MCF 10A (cell line): Measurements from ENCODE around the gene PDGFD. TPM values are rescaled to one million over a fixed set of nuclear protein-coding genes. Genes with fewer than 3 reads are reported as not detected.

Experiments
- BruUV-seq: library from RNA; stranded (reverse); fragments of 400-500 nt; replicated peaks from 2 replicates; lab custom pipeline; 2021; lab: Mats Ljungman, UMichigan
- CTCF ChIA-PET: fragments of 300-600 bp; sonication (Branson Sonifier 250); formaldehyde crosslinking; extraction: SDS; loops from one replicate; lab custom pipeline; 2021; ENCODE audit warnings: antibody characterized with exemption, inconsistent platforms; lab: Yijun Ruan, JAX
- POLR2A ChIA-PET: fragments of 300-600, 350-650 bp; sonication (Branson Sonifier 250); formaldehyde crosslinking; extraction: SDS; loops from one replicate; lab custom pipeline; 2020; ENCODE audit warnings: antibody characterized with exemption, inconsistent platforms; lab: Yijun Ruan, JAX
- DNase-seq: peaks from one replicate; pipeline ENCODE4 v3.0.0-alpha.2; 2018; ENCODE audit not compliant: unreplicated experiment
- H3K27ac Mint-ChIP-seq: one replicate; pipeline ENCODE4 v1.8.0; 2022; ENCODE audit warnings: mild to moderate bottlenecking, low read depth, mixed read lengths; ENCODE audit not compliant: unreplicated experiment
- H3K27me3 Mint-ChIP-seq: one replicate; pipeline ENCODE4 v1.8.0; 2022; ENCODE audit warnings: mixed read lengths; ENCODE audit not compliant: insufficient read depth, unreplicated experiment
- H3K36me3 Mint-ChIP-seq: one replicate; pipeline ENCODE4 v1.8.0; 2022; ENCODE audit warnings: mild to moderate bottlenecking, moderate library complexity, mixed read lengths; ENCODE audit not compliant: insufficient read depth, unreplicated experiment
- H3K4me1 Mint-ChIP-seq: one replicate; pipeline ENCODE4 v1.8.0; 2022; ENCODE audit warnings: mixed read lengths; ENCODE audit not compliant: insufficient read depth, unreplicated experiment
- H3K4me3 Mint-ChIP-seq: one replicate; pipeline ENCODE4 v1.8.0; 2022; ENCODE audit warnings: mild to moderate bottlenecking, moderate library complexity, mixed read lengths; ENCODE audit not compliant: unreplicated experiment
- H3K9me3 Mint-ChIP-seq: one replicate; pipeline ENCODE4 v1.8.0; 2022; ENCODE audit warnings: mixed read lengths; ENCODE audit not compliant: unreplicated experiment
- intact Hi-C: fragments of 100-400 bp; cut with micrococcal nuclease; formaldehyde crosslinking; loops from 2 replicates; pipeline ENCODE4 v1.14.1; 2022
- total RNA-seq: library from RNA; stranded (reverse); gene quantifications from 2 replicates; pipeline ENCODE4 v1.2.3, GENCODE V29; 2022
- TF ChIP-seq, protein P1 (sequence below): fragments of 200-600 bp; IDR thresholded peaks from one replicate; pipeline ENCODE4 v1.8.0; 2022; ENCODE audit warnings: antibody characterized with exemption, mild to moderate bottlenecking; ENCODE audit not compliant: unreplicated experiment

PDGFD gene
- total RNA-seq, 1 experiment from 2014 or later = 0.61 TPM

DNA sequence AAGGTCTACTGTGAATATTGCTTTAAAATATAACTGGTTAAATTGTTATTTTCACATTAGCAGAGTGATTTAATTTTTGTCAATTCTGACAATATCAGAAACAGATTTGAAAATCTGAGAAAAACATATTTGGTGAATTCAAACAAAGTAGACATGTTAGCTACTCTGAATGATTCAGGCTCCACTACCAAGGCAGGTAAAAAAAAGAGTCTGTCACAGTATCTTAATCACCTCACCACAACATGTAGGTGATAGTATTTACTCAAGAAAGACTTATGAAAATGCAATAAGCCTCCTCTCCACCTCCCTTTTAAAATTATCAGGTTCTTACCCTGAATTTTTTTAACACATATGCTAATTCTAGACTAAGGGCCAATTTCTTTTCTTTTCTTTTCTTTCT, 85.0 kb downstream of the PDGFD start:
- Mint-ChIP-seq H3K4me1 (peaks cover 32% of the 10 kb centered on the region), H3K36me3 (no peaks in the 10 kb centered on the region), H3K27me3 (no peaks in the 10 kb centered on the region), H3K9me3 (peaks cover 7% of the 10 kb centered on the region), H3K27ac (no peak overlapping the region), H3K4me3 (no peak overlapping the region)
- ChIA-PET CTCF (no interaction called here), POLR2A (interaction anchor here (0.8 kb wide), 1 partner anchor 654 kb away, joined by 4 read pairs; no protein-coding TSS in a partner anchor)
- TF ChIP-seq, protein P1, sequence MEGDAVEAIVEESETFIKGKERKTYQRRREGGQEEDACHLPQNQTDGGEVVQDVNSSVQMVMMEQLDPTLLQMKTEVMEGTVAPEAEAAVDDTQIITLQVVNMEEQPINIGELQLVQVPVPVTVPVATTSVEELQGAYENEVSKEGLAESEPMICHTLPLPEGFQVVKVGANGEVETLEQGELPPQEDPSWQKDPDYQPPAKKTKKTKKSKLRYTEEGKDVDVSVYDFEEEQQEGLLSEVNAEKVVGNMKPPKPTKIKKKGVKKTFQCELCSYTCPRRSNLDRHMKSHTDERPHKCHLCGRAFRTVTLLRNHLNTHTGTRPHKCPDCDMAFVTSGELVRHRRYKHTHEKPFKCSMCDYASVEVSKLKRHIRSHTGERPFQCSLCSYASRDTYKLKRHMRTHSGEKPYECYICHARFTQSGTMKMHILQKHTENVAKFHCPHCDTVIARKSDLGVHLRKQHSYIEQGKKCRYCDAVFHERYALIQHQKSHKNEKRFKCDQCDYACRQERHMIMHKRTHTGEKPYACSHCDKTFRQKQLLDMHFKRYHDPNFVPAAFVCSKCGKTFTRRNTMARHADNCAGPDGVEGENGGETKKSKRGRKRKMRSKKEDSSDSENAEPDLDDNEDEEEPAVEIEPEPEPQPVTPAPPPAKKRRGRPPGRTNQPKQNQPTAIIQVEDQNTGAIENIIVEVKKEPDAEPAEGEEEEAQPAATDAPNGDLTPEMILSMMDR = no peak
- intact Hi-C loops = no loop called here
- no peak for DNase-seq
- BruUV-seq = no TSS peak

DNA sequence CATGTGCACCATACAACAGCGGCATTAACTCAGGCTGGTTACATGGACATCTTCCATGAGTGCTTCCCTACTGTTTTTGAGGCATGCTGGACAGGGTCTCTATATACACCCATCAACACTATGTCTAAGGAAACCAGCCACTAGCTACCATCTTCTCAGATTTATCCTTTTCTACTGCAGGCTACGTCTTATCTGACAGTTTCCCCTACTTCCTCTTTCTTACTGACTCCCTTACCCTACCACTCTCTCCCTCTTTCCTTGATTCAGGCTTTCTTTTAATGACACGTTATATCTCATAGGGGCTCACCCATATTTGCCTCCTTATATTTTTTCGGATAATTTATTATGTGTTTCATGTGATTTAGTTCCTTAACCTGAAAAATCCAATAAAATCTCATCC, 85.7 kb downstream of the PDGFD start:
- H3K9me3 Mint-ChIP-seq = peaks cover 7% of the 10 kb centered on the region
- peaks cover 30% of the 10 kb centered on the region for H3K4me1 Mint-ChIP-seq
- H3K4me3 Mint-ChIP-seq = no peak overlapping the region
- TF ChIP-seq, protein P1 = no peak
- no peaks in the 10 kb centered on the region for H3K27me3 Mint-ChIP-seq
- no peak for DNase-seq
- intact Hi-C loops = no loop called here
- POLR2A ChIA-PET = interaction anchor here (0.8 to 1.1 kb wide), 2 partner anchors 14 to 654 kb away, joined by 4 to 10 read pairs; no protein-coding TSS in a partner anchor
- CTCF ChIA-PET = interaction anchor here (0.7 kb wide), 1 partner anchor 288 kb away, joined by 3 read pairs; no protein-coding TSS in a partner anchor
- no peak overlapping the region for H3K27ac Mint-ChIP-seq
- no peaks in the 10 kb centered on the region for H3K36me3 Mint-ChIP-seq
- no TSS peak for BruUV-seq

DNA sequence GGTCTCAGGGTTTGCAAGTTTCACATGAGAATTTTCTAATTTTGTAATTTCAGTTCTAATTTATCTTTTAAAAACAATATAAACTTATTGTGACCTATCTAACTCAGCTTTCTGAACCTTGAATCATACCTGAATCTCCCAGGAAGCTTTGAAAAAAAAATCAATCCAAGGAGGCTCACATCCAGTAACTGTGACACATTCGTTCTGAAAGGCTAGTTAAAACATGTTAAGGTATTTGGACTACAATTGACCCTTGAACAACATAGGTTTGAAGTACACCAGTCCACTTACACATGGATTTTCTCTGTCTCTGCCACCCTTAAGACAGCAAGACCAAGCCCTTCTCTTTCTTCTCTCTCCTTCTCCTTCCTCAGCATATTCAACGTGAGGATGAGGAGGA, 87.5 kb downstream of the PDGFD start:
- DNase-seq = peak; percentile 82
- TF ChIP-seq, protein P1 = no peak
- H3K36me3 Mint-ChIP-seq = no peaks in the 10 kb centered on the region
- POLR2A ChIA-PET = interaction anchor here (0.9 to 3.5 kb wide), 6 partner anchors 11 to 1056 kb away, joined by 3 to 20 read pairs (median 4); no protein-coding TSS in a partner anchor
- peaks cover 28% of the 10 kb centered on the region for H3K4me1 Mint-ChIP-seq
- intact Hi-C loops = no loop called here
- no TSS peak for BruUV-seq
- peaks cover 7% of the 10 kb centered on the region for H3K9me3 Mint-ChIP-seq
- H3K27me3 Mint-ChIP-seq = no peaks in the 10 kb centered on the region
- peak overlapping the region; percentile 11 for H3K27ac Mint-ChIP-seq
- no peak overlapping the region for H3K4me3 Mint-ChIP-seq
- CTCF ChIA-PET = no interaction called here

DNA sequence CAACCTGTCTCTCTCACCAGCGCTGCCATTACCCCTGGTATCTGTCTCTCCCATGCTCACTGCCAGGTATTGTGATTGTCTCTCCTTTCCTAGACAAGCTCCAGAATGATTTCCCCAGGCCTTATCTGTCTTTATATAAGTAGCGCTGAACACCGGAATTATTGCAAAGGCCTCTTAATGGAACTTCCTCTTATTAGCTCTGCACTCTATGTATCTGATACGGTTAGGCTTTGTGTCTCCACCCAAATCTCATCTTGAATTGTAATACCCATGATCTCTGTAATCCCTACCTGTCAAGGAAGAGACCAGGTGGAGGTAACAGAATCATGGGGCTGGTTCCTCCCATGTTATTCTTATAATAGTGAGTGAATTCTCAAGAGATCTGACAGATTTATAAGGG, 88.2 kb downstream of the PDGFD start:
- Mint-ChIP-seq H3K36me3 (no peaks in the 10 kb centered on the region), H3K4me1 (peaks cover 28% of the 10 kb centered on the region), H3K9me3 (peaks cover 7% of the 10 kb centered on the region), H3K27me3 (no peaks in the 10 kb centered on the region), H3K27ac (peak overlapping the region; percentile 11), H3K4me3 (no peak overlapping the region)
- BruUV-seq = no TSS peak
- no peak for DNase-seq
- intact Hi-C loops = no loop called here
- CTCF ChIA-PET = no interaction called here
- TF ChIP-seq, protein P1 = no peak
- POLR2A ChIA-PET = interaction anchor here (0.7 to 3.5 kb wide), 12 partner anchors 11 to 1057 kb away, joined by 3 to 20 read pairs (median 4); partner anchors contain the start of gene PDGFD
